ENCODE measurements around the gene RILPL1. TPM values are rescaled to one million over a fixed set of nuclear protein-coding genes. Genes with fewer than 3 reads are reported as not detected.
"Not testable (repeated sequence)": the region's sequence is repeated elsewhere in the genome, so short reads cannot be mapped to it uniquely, and the experiment has no call there.

RILPL1 gene
- total RNA-seq, 1 donor, result 1.1 TPM

- DNase-seq (ENCODE audit: low read depth in 2 of 3, low spot score in 2 of 3), result no peak
Observed at GRCh38 chr12:123498126-123498825, 35.2 kb downstream of the RILPL1 start.

GRCh38 chr12:123497065-123497464 lies 36.5 kb downstream of the RILPL1 start:
- no peak for DNase-seq (ENCODE audit: low read depth in 2 of 3, low spot score in 2 of 3)

- no peak for DNase-seq (ENCODE audit: low read depth in 2 of 3, low spot score in 2 of 3)
Observed at GRCh38 chr12:123494124-123494851, 39.2 kb downstream of the RILPL1 start.

GRCh38 chr12:123492339-123493039 lies 41.0 kb downstream of the RILPL1 start:
- DNase-seq (ENCODE audit: low read depth in 2 of 3, low spot score in 2 of 3), result not testable (repeated sequence)

- DNase-seq (ENCODE audit: low read depth in 2 of 3, low spot score in 2 of 3), result no peak
Observed at GRCh38 chr12:123491481-123491880, 42.0 kb downstream of the RILPL1 start.

GRCh38 chr12:123491056-123491455 lies 42.5 kb downstream of the RILPL1 start:
- DNase-seq (ENCODE audit: low read depth in 2 of 3, low spot score in 2 of 3), result no peak

GRCh38 chr12:123490089-123490488 lies 43.4 kb downstream of the RILPL1 start:
- no peak for DNase-seq (ENCODE audit: low read depth in 2 of 3, low spot score in 2 of 3)

GRCh38 chr12:123489580-123489979 lies 43.9 kb downstream of the RILPL1 start:
- no peak for DNase-seq (ENCODE audit: low read depth in 2 of 3, low spot score in 2 of 3)

GRCh38 chr12:123488539-123489230 lies 44.8 kb downstream of the RILPL1 start:
- DNase-seq (ENCODE audit: low read depth in 2 of 3, low spot score in 2 of 3), result no peak

- no peak for DNase-seq (ENCODE audit: low read depth in 2 of 3, low spot score in 2 of 3)
Observed at GRCh38 chr12:123487428-123487827, 46.1 kb downstream of the RILPL1 start.

- DNase-seq (ENCODE audit: low read depth in 2 of 3, low spot score in 2 of 3), result no peak
Observed at GRCh38 chr12:123485756-123486155, 47.8 kb downstream of the RILPL1 start.

- DNase-seq (ENCODE audit: low read depth in 2 of 3, low spot score in 2 of 3), result peak in 2 of 3 donors; percentile 20 to 22
Observed at GRCh38 chr12:123483602-123484248, 49.8 kb downstream of the RILPL1 start.

GRCh38 chr12:123482876-123483275 lies 50.6 kb downstream of the RILPL1 start:
- no peak for DNase-seq (ENCODE audit: low read depth in 2 of 3, low spot score in 2 of 3)

GRCh38 chr12:123481251-123481650 lies 52.3 kb downstream of the RILPL1 start:
- DNase-seq (ENCODE audit: low read depth in 2 of 3, low spot score in 2 of 3), result not testable (repeated sequence)

GRCh38 chr12:123479442-123480180 lies 53.9 kb downstream of the RILPL1 start:
- DNase-seq (ENCODE audit: low read depth in 2 of 3, low spot score in 2 of 3), result no peak

- DNase-seq (ENCODE audit: low read depth in 2 of 3, low spot score in 2 of 3), result no peak
Observed at GRCh38 chr12:123478762-123479161, 54.8 kb downstream of the RILPL1 start.

- DNase-seq (ENCODE audit: low read depth in 2 of 3, low spot score in 2 of 3), result no peak
Observed at GRCh38 chr12:123478069-123478468, 55.5 kb downstream of the RILPL1 start.

GRCh38 chr12:123475246-123475703 lies 58.2 kb downstream of the RILPL1 start:
- DNase-seq (ENCODE audit: low read depth in 2 of 3, low spot score in 2 of 3), result no peak

GRCh38 chr12:123474485-123475245 lies 58.9 kb downstream of the RILPL1 start:
- peak in 1 of 3 donors; percentile 14 for DNase-seq (ENCODE audit: low read depth in 2 of 3, low spot score in 2 of 3)
